Measurements from ENCODE around the gene TTC34.
"Not testable (repeated sequence)": the region's sequence is repeated elsewhere in the genome, so short reads cannot be mapped to it uniquely, and the experiment has no call there.

TTC34 gene

DNA sequence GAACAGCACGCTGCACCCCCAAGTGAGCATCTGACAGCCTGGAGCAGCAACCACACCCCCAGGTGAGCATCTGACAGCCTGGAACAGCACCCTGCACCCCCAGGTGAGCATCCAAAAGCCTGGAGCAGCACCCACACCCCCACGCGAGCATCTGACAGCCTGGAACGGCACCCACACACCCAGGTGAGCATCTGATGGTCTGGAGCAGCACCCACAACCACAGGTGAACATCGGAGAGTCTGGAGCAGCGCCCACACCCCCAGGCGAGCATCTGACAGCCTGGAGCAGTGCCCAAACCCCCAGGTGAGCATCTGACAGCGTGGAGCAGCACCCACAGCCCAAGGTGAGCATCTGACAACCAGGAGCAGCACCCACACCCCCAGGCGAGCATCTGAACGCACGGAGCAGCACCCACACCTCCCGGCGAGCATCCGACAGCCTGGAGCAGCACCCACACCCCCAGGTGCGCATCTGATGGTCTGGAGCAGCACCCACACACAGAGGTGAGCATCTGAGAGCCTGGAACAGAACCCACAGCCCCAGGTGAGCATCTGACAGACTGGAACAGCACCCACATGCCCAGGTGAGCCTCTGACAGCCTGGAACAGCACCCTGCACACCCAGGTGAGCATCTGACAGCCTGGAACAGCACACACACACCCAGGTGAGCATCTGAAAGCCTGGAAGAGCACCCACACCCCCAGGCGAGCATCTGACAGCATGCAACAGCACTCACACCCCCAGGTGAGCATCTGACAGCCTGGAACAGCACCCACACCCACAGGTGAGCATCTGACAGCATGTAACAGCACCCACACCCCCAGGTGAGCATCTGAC, 145.7 kb downstream of the TTC34 start:
- not testable (repeated sequence) for DNase-seq (ENCODE audit: low spot score)

DNA sequence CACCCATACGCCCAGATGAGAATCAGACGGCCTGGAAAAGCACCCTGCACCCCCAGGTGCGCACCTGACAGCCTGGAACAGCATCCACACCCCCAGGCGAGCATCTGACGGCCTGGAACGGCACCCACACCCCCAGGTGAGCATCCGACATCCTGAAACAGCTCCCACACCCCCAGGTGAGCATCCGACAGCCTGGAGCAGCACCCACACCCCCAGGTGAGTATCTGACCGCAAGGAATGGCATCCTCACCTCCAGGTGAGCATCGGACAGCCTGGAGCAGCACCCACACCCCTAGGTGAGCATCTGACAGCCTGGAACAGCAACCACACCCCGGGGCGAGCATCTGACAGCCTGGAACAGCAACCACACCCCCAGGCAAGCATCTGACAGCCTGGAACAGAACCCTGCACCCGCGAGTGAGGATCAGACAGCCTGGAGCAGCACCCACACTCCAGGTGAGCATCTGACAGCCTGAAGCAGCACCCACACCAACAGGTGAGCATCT, 147.0 kb downstream of the TTC34 start:
- not testable (repeated sequence) for DNase-seq (ENCODE audit: low spot score)

- not testable (repeated sequence) for DNase-seq (ENCODE audit: low spot score)
Observed at GRCh38 chr1:2653741-2654442, 147.6 kb downstream of the TTC34 start.

- DNase-seq (ENCODE audit: low spot score): not testable (repeated sequence)
Observed at GRCh38 chr1:2652926-2653571, 148.4 kb downstream of the TTC34 start.

- not testable (repeated sequence) for DNase-seq (ENCODE audit: low spot score)
Observed at GRCh38 chr1:2652152-2652925, 149.2 kb downstream of the TTC34 start.

DNA sequence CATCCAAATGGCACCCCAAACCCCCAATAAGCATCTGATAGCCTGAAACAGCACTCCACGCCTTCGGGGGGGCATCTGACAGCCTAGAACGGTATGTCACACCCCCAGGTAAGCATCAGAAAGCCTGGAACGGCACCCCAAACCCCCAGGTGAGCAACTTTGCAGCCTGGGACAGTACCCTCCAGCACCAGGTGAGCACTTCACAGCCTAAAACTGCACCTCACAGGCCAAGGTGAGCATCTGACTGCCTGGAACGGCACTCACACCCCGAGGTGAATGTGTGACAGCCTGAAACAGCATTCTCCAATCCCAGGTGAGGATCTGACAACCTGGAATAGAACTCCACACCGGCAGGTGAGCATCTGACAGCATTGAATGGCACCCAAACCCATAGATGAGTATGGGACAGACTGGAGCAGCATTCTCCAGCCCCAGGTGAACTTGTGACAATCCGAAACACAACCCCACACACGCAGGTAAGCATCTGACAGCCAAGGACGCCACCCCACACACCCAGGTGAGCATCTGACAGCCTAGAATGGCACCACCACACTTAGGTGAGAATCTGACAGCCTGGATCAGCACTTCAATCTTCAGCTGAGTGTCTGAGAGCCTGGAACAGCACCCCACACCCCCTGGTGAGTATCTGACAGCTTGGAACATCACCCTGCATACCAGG, 150.4 kb downstream of the TTC34 start:
- no peak for DNase-seq (ENCODE audit: low spot score)
- TF ChIP-seq CTCF (IDR thresholded peaks at IDR 0.05; ENCODE audit: extremely low read depth, missing control alignments): no peak

GRCh38 chr1:2646837-2647236, 154.7 kb downstream of the TTC34 start:
- no peak for TF ChIP-seq CTCF (IDR thresholded peaks at IDR 0.05; ENCODE audit: extremely low read depth, missing control alignments)
- no peak for DNase-seq (ENCODE audit: low spot score)

- no peak for TF ChIP-seq CTCF (IDR thresholded peaks at IDR 0.05; ENCODE audit: extremely low read depth, missing control alignments)
- DNase-seq (ENCODE audit: low spot score): no peak
Observed at GRCh38 chr1:2645776-2646175, 155.7 kb downstream of the TTC34 start.

- no peak for DNase-seq (ENCODE audit: low spot score)
- no peak for TF ChIP-seq CTCF (IDR thresholded peaks at IDR 0.05; ENCODE audit: extremely low read depth, missing control alignments)
Observed at GRCh38 chr1:2645143-2645542, 156.3 kb downstream of the TTC34 start.

Data from GM20000 (cell line).